ENCODE results near the gene THRAP3.
"Not testable (repeated sequence)": the region's sequence is repeated elsewhere in the genome, so short reads cannot be mapped to it uniquely, and the experiment has no call there.

Gene THRAP3

GRCh38 chr1:36223996-36224536, at the start of gene THRAP3:
Gene THRAP3, plus strand, starts transcription at chr1:36224443. Its CDS starts 58,121 bp downstream, at chr1:36282564.
- peak; percentile 99 for DNase-seq

GRCh38 chr1:36174713-36175112, 49.5 kb upstream of the THRAP3 start:
- DNase-seq = no peak

GRCh38 chr1:36175137-36176095, 48.8 kb upstream of the THRAP3 start:
- DNase-seq = no peak

- no peak for DNase-seq
Measured at GRCh38 chr1:36176106-36176949, 47.9 kb upstream of the THRAP3 start.

GRCh38 chr1:36177589-36178431, 46.4 kb upstream of the THRAP3 start:
- no peak for DNase-seq

- DNase-seq = no peak
Measured at GRCh38 chr1:36178471-36179219, 45.6 kb upstream of the THRAP3 start.

- no peak for DNase-seq
Measured at GRCh38 chr1:36179220-36179600, 45.0 kb upstream of the THRAP3 start.

GRCh38 chr1:36182734-36183133, 41.5 kb upstream of the THRAP3 start:
- DNase-seq = no peak

GRCh38 chr1:36183309-36183856, 40.9 kb upstream of the THRAP3 start:
- DNase-seq = no peak

GRCh38 chr1:36187800-36188593, 36.2 kb upstream of the THRAP3 start:
- DNase-seq = peak; percentile 78

- DNase-seq = not testable (repeated sequence)
Measured at GRCh38 chr1:36196805-36197204, 27.4 kb upstream of the THRAP3 start.

GRCh38 chr1:36198641-36199040, 25.6 kb upstream of the THRAP3 start:
- DNase-seq = no peak

- DNase-seq = no peak
Measured at GRCh38 chr1:36199934-36200741, 24.1 kb upstream of the THRAP3 start.

GRCh38 chr1:36203027-36203553, 21.2 kb upstream of the THRAP3 start:
- no peak for DNase-seq

- peak; percentile 67 for DNase-seq
Measured at GRCh38 chr1:36203554-36204346, 20.5 kb upstream of the THRAP3 start.

GRCh38 chr1:36204347-36204909, 19.8 kb upstream of the THRAP3 start:
- DNase-seq = no peak

GRCh38 chr1:36206323-36206858, 17.9 kb upstream of the THRAP3 start:
- no peak for DNase-seq

GRCh38 chr1:36207339-36207738, 16.9 kb upstream of the THRAP3 start:
- DNase-seq = no peak
